HG03521 (cell line): ENCODE measurements around the gene CT83.

Source experiments
- ATAC-seq: cut with Tn5 transposase; IDR thresholded peaks from one replicate; pipeline ENCODE4 v1.9.1; 2021; ENCODE audit warnings: mild to moderate bottlenecking, moderate library complexity; ENCODE audit not compliant: unreplicated experiment

CT83 gene, protein sequence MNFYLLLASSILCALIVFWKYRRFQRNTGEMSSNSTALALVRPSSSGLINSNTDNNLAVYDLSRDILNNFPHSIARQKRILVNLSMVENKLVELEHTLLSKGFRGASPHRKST

DNA sequence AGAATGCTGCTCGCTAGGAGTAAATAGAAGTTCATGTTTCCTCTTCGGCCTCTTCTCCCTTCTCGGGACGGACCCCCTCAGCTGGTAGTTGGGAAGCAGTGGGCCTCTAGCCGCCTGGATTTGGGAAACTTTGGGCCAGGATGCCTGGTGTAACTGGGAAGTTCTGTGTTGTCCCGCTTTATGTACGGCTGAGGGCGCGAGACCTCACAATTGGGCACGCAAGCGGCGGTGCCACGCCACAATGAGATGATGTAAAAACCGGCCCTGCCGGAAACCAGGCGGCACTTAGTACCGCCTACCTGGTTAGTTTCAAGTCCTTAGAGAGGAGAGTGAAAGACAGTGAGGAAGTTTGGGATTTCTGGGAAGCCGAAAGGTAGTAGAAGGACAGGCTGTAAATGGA is at the start of gene CT83:
CT83 (minus strand) TSS at position 155 of the 400 bp plus-strand sequence; CDS start at position 35, 120 bp downstream.
- no peak for ATAC-seq

DNA sequence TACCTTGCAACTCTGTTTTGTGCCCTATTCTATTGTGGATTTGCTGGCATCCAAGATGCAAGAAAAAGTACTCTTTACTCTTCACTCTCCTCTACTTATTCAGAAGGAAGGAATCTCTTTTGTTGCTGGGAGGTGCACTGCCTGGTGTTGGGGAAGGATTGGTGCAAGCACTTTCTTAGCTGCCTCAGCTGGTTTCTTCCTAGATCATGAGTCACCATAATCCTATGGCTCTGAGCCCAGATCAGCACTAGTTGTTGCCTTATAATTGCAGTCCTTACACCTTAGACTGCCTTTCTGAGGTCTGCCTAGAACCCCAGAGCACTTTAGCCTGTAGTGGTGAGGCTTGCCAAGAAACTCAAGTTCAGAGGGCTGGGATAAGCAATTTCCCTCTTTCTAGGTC is 37.0 kb upstream of the CT83 start:
- ATAC-seq, result no peak

DNA sequence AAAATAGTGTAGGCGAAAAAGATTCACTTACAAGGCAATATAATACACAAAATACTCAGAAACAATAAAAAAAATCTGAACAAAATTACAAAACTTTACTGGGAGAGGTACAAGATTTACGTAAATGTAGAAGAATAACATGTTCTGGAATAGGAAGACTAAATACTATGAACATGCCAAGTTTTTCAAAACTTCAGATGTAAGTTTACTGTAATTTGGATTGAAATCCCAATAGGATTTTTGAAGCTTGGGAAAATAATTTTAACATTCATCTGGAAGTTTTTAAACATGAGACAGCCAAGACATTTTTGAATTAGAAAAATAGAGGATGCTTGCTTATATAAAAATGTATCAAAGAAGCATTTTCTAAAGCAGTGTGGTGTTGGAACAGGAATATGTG is 30.5 kb upstream of the CT83 start:
- no peak for ATAC-seq

DNA sequence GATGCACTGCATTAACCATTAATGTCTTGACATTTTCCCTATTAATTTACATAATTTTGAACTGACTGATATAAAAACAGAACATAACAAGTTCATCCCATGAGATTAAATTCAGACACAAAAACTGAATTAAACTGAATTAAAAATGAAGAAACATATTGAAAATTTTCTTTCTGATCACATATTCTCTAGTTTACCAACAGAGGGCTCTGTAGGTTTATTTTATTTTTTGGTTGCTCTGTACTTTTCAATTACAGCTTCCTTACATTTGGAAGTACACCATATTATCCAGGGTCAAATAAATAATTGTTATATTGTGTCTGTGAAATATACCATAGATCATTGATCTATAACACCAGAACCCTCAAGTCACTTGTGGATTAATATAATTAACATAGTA is 27.3 kb upstream of the CT83 start:
- no peak for ATAC-seq

DNA sequence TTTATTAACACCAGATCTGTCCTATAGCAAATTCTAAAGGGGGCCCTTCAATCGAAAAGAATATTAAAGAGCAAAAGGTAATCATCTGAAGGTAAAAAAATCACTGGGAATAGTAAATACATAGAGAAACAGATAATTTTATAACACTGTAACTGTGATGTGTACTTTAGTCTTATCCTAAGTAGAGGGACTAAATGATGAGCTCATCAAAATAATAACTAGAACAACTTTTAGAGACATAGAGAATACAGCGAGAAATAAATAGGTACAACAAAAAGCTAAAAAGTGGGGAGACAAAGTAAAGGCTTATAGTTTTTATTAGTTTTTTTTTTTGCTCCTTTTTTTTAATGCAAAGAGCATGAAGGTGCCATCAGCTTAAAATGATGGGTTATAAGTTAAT is 17.3 kb upstream of the CT83 start:
- ATAC-seq, result no peak

DNA sequence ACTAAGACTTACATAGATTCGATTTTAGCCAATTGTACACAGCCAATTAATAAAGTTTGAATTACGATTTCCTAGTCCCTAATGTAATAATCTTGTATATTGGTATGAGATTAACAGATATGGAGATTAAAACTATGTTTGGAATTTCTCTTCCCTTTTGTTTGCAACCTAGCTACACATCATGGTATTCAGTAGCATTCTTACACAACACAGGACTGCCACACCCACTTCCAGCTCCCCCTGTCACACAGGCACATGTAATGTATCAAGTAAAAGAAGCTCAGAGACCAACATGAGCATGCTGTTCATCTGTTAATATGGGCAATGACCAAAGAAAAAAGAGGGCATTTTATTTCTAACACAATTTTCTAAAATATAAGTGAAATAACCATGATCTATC is 13.6 kb downstream of the CT83 start:
- ATAC-seq, result no peak

DNA sequence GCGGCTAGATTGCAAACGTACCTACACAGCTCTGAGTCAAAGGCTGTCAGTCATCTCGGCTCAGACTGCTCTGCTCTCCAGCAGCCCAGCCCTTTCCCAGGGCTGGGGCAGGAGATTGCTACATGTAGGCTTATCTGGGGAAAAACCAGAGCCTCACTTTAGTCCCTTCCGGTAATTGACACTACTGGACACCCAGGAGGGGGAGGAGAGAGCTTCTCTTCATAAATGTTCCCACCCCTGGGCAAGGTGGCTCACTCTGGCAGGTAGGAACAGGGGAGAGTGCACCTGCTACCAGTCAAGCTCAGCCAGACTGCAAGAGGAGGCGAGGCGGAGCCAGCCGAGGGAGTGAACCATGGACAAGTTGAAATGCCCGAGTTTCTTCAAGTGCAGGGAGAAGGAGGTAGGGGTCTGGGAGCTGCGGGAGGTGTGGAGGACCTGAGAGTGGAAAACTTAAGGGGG is 26.4 kb downstream of the CT83 start, which contains the start of gene SLC6A14:
SLC6A14 (plus strand) TSS at position 249 of the 459 bp plus-strand sequence; CDS start at position 353, 104 bp downstream.
- no peak for ATAC-seq

DNA sequence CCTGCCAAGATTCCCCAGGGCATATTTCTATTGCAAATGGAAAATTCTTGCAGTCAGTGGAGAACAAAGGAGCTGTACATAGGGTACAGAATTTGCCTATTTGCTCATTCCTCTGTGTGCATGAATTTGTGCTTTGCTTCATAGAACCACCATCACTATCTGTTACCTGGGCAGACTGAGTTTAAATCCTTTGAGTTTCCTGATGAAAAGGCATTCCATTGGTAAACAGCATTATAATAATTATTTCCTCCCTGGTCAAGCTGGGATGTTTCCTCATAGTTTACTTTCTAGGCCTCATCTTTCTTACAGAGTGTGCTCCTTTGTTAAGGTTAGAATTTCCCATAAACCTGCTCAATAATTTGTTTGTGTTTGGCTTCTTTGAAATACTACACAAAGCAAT is 27.2 kb downstream of the CT83 start:
- no peak for ATAC-seq

DNA sequence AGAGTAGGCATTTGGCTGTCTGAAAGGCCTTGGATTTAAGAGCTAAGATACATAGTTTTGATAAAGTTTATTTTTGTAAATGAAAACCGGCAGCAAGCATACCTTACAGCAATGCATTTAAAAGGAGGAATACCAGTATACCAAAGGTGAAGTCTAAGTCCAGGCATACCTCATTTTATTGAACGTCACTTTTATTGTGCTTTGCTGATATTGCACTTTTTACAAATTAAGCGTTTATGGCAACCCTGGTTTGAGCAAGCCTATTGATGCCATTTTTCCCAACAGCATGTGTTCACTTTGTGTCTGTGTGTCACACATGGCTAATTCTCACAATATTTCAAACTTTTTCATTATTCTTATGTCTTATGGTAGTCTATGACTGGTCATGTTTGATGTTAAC is 34.8 kb downstream of the CT83 start:
- no peak for ATAC-seq

DNA sequence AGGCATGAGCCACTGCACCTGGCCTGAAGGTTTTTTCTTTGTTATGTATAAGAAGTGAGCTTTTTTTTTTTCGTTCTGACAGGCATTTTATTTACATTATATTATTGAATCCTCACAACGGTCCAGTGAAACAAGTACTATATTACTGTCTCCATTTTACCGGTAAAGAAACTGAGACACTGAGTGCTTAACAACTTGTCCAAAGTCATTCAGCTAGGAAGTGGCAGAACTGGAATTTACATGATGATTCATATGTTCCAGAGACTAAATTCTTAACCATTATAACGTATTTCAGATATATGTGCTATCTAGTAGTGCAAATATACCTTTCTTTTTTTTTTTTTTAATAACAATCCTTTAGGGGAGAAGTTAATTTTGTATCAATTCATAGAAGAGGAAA is 44.8 kb downstream of the CT83 start:
- no peak for ATAC-seq

DNA sequence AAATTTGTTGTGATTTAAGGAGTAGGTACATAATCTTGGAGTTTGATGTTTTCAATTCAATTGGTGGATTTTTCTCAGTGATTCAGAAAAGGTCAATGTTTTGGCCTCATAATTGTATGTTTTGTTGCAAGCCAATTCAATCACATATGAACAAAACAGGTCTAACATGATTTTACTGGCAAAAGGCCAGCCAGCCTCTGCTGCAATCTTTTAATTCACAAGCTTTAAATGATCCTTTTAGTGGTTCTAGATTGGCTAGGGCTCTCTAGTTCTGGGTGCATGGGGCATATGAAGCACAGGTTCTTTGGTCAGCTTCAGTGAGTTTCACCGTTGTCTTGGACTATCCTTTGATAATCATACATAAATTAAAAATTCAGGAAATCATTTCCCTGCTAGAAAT is 45.6 kb downstream of the CT83 start:
- no peak for ATAC-seq

DNA sequence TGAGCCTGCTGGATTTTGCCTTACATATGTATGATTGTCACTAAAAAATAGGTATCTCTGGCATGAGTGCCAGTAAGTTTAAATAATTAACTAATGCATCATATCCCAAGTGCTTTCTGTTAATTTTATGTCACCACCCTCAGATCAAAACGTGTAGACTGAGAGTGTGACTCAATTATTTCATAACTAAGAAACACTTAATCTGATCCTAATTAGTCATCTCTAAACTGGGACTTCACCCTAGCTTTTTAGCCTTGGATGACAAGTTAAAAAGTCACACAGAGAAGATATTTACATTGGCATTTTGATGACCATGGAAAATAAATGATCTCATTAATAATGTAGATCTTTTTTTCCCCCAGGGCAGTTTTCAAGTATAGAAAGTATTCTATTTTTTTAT is 49.5 kb downstream of the CT83 start:
- ATAC-seq, result no peak
